Tibial nerve (tissue), 4 donors: ENCODE data around the gene IFNA13. TPM values are rescaled to one million over a fixed set of nuclear protein-coding genes. Genes with fewer than 3 reads are reported as not detected.

Experiments
- DNase-seq, 2 donors: peaks; one replicate each; pipeline ENCODE4 v3.0.0-alpha.2; 2019; ENCODE audit warnings: low spot score in 2 of 2
- H3K27ac ChIP-seq, 4 donors: fragments of 200-600 bp; sonication (generic) in 3 of 4; one replicate each; pipeline ENCODE4 v1.5.1; 2017 to 2019; ENCODE audit warnings: mild to moderate bottlenecking in 1 of 4
- H3K27me3 ChIP-seq, 2 donors: fragments of 200-600 bp; sonication (generic) in 1 of 2; one replicate each; pipeline versions ENCODE4 v1.5.1 to v1.6.0; 2017 to 2019
- H3K36me3 ChIP-seq, 3 donors: fragments of 200-600 bp; sonication (generic); one replicate each; pipeline ENCODE4 v1.5.1; 2018 to 2019
- H3K4me1 ChIP-seq, 4 donors: fragments of 200-600 bp; sonication (generic) in 3 of 4; one replicate each; pipeline ENCODE4 v1.5.1; 2017 to 2019
- H3K4me3 ChIP-seq, 4 donors: fragments of 200-600 bp; sonication (generic) in 3 of 4; one replicate each; pipeline ENCODE4 v1.5.1; 2017 to 2019; ENCODE audit warnings: mild to moderate bottlenecking in 1 of 4, moderate library complexity in 1 of 4
- H3K9me3 ChIP-seq, 4 donors: fragments of 200-600 bp; sonication (generic) in 3 of 4; one replicate each; pipeline ENCODE4 v1.5.1; 2017 to 2019
- CTCF ChIP-seq, 5 experiments: fragments of 200-600 bp in 3 of 5; fragments of 450-650 bp in 2 of 5; sonication (generic) in 3 of 5; IDR thresholded peaks; one replicate each; pipeline ENCODE4 v1.5.1; 2016 to 2019; ENCODE audit warnings: antibody characterized with exemption in 5 of 5, mild to moderate bottlenecking in 3 of 5, moderate library complexity in 2 of 5
- EP300 ChIP-seq, 2 donors: sonication (generic); formaldehyde crosslinking; IDR thresholded peaks; one replicate each; pipeline ENCODE4 v1.6.1; 2017; ENCODE audit warnings: antibody characterized with exemption in 2 of 2, mild to moderate bottlenecking in 1 of 2
- POLR2A ChIP-seq, 2 donors: fragments of 450-650 bp; IDR thresholded peaks; one replicate each; pipeline ENCODE4 v1.6.1; 2017; ENCODE audit warnings: antibody characterized with exemption in 2 of 2, mild to moderate bottlenecking in 2 of 2, moderate library complexity in 2 of 2
- WGBS, 2 donors: methylation state at CpG; one replicate each; pipeline ENCODE4 v1.1.5; 2018; 5-methylcytosine and 5-hydroxymethylcytosine counted together
- total RNA-seq, 4 donors: library from RNA; depleted of rRNA; stranded (reverse); fragments of >200 nt; gene quantifications; one replicate each; pipeline ENCODE4 v1.1.0, GENCODE V29; 2016

Gene IFNA13
- total RNA-seq, result not detected

GRCh38 chr9:21367957-21368356, at the start of gene IFNA13:
Gene IFNA13 (minus strand): TSS chr9:21368057. CDS start chr9:21368010, 47 bp downstream.
- 87 to 89% methylated on average over 3 of the region's 3 CpGs for WGBS, 2 donors
- no peaks in the 10 kb centered on the region for H3K4me1 ChIP-seq
- TF ChIP-seq EP300 (IDR thresholded peaks at IDR 0.05) (no peak), CTCF (IDR thresholded peaks at IDR 0.05) (no peak), POLR2A (IDR thresholded peaks at IDR 0.05) (no peak)

DNA sequence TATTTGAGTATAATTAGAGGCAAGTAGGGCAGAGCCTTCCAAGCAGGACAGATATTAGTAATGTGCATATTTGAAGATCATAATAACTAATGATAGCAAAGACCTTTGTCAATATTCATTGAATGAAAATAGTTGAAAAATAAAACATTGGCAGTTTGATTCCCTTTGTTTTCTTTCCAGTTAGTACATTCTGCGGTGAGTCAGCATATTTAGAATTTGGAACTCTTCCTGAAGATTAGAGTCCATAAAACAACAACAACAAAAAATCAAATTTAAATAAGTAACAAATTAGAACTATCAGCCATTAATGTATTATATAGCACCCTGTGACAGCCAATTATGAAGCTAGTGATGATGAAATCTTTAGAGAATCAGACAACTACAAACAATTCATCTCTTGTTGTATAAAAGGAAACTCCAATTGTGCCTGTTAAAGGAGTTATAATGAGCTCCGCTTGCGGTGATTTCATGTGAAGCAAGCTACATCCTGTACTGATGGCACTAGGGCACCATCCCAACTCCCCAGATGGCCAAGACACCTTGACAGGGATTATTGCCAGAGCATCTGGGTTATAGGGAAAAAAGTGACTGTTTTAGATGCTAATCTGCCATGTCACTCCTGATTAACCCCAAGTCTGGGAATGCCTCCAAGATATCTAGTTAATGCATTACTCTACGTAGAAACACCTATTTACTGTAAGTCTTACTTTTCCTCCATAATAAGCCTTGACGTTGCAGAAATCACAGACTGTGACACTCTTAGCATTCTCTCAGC, 47.8 kb upstream of the IFNA13 start:
- Histone ChIP-seq H3K27me3 (no peaks in the 10 kb centered on the region), H3K4me3 (no peak overlapping the region), H3K27ac (no peak overlapping the region), H3K9me3 (no peaks in the 10 kb centered on the region), H3K36me3 (no peaks in the 10 kb centered on the region), H3K4me1 (no peaks in the 10 kb centered on the region)
- 64 to 74% methylated on average over 5 of the region's 5 CpGs for WGBS, 2 donors
- no peak for TF ChIP-seq POLR2A (IDR thresholded peaks at IDR 0.05)
- no peak for TF ChIP-seq CTCF (IDR thresholded peaks at IDR 0.05)
- TF ChIP-seq EP300 (IDR thresholded peaks at IDR 0.05), result no peak
- no peak for DNase-seq

More at GRCh38 chr9:21367957-21368356, at the start of gene IFNA13:
- no peak for DNase-seq
- H3K27ac ChIP-seq, result no peak within 1 kb of the TSS
- H3K36me3 ChIP-seq, result no peaks in the 10 kb centered on the region
- no peaks in the 10 kb centered on the region for H3K9me3 ChIP-seq
- H3K4me3 ChIP-seq, result no peak within 1 kb of the TSS
- H3K27me3 ChIP-seq, result no peaks in the 10 kb centered on the region

- 96 to 97% methylated on average over 2 of the region's 2 CpGs for WGBS, 2 donors
- Histone ChIP-seq H3K4me3 (no peak overlapping the region), H3K9me3 (no peaks in the 10 kb centered on the region), H3K4me1 (no peaks in the 10 kb centered on the region), H3K27me3 (no peaks in the 10 kb centered on the region), H3K36me3 (no peaks in the 10 kb centered on the region), H3K27ac (no peak overlapping the region)
- DNase-seq, result no peak
- TF ChIP-seq CTCF (IDR thresholded peaks at IDR 0.05) (no peak), EP300 (IDR thresholded peaks at IDR 0.05) (no peak), POLR2A (IDR thresholded peaks at IDR 0.05) (no peak)
Observed at GRCh38 chr9:21414220-21414940, 46.5 kb upstream of the IFNA13 start.

GRCh38 chr9:21413624-21414023, 45.8 kb upstream of the IFNA13 start:
- TF ChIP-seq EP300 (IDR thresholded peaks at IDR 0.05) (no peak), CTCF (IDR thresholded peaks at IDR 0.05) (no peak), POLR2A (IDR thresholded peaks at IDR 0.05) (no peak)
- Histone ChIP-seq H3K9me3 (no peaks in the 10 kb centered on the region), H3K27me3 (no peaks in the 10 kb centered on the region), H3K4me3 (no peak overlapping the region), H3K27ac (no peak overlapping the region), H3K4me1 (no peaks in the 10 kb centered on the region), H3K36me3 (no peaks in the 10 kb centered on the region)
- DNase-seq, result no peak
- whole genome bisulfite sequencing, 2 donors, result 61 to 63% methylated on average over 4 to 5 of the region's 5 CpGs

DNA sequence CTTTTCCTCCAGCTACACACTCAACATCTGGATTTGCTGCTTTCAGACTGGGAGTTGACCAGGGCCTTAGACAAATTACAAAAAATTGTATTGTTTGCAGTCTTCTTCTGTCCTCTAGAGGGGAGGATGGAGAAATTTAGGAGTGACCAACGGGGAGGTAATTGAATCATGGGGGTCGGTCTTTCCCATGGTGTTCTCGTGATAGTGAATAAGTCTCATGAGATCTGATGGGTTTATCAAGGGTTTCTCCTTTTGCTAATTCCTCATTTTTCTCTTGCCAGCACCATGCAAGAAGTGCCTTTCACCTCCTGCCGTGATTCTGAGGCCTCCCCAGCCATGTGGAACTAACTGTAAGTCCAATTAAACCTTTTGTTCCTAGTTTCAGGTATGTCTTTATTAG, 45.3 kb upstream of the IFNA13 start:
- no peak for TF ChIP-seq EP300 (IDR thresholded peaks at IDR 0.05)
- no peak for TF ChIP-seq CTCF (IDR thresholded peaks at IDR 0.05)
- no peak for TF ChIP-seq POLR2A (IDR thresholded peaks at IDR 0.05)
- Histone ChIP-seq H3K4me3 (no peak overlapping the region), H3K36me3 (no peaks in the 10 kb centered on the region), H3K9me3 (no peaks in the 10 kb centered on the region), H3K27ac (no peak overlapping the region), H3K4me1 (no peaks in the 10 kb centered on the region), H3K27me3 (no peaks in the 10 kb centered on the region)
- no peak for DNase-seq
- WGBS, 2 donors, result 61 to 72% methylated on average over 4 of the region's 4 CpGs
